ENCODE data around the gene CD55. TPM values are rescaled to one million over a fixed set of nuclear protein-coding genes. Genes with fewer than 3 reads are reported as not detected.

CD55 gene
- total and polyA plus RNA-seq, 2 of the 13 experiments (the other 11 are each of a cell fraction or from before 2014, with no cell fraction given) = 6.0 to 56.0 TPM

DNA sequence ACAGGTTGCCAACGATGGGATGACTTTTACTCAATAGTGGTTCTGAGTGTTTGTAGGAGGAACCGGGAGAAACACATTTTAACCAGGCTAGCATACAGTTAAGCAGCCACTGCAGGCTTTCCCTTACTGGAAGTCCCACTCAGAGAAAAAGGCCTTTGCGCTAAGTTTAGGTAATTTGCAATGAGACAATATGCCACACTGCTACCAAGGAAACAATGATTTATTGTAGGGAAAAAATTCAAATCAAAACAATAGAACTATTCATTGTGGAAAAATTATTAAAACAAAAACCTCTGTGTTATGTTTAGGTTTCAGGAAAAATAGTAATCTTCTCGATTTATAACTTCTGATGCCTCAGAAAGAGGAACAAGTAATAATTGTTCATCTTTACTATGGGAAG is 81.3 kb downstream of the CD55 start:
- Histone ChIP-seq H2AFZ (ENCODE audit: low read length) (no peak overlapping the region), H3K27ac (ENCODE audit: extremely low read length, insufficient read depth, low read length) (no peak overlapping the region), H3K9me3 (ENCODE audit: low read length) (no peaks in the 10 kb centered on the region), H3K4me2 (ENCODE audit: low read depth, low read length) (no peak overlapping the region), H3K4me3 (replicated peaks in 1 of 3; ENCODE audit: insufficient read depth in 1 of 3, low read depth in 2 of 3, low read length in 3 of 3) (no peak overlapping the region), H3K36me3 (replicated peaks in 1 of 2; ENCODE audit: control insufficient read depth in 1 of 2, insufficient read depth in 2 of 2, low read length in 2 of 2) (no peaks in the 10 kb centered on the region), H3K4me1 (ENCODE audit: insufficient read depth, low read length) (no peaks in the 10 kb centered on the region), H3K79me2 (ENCODE audit: insufficient read depth, low read length) (no peaks in the 10 kb centered on the region), H3K9ac (ENCODE audit: insufficient read depth, low read depth, low read length) (no peak overlapping the region), H4K20me1 (ENCODE audit: insufficient read depth, low read length) (no peaks in the 10 kb centered on the region), H3K27me3 (ENCODE audit: control insufficient read depth in 1 of 2, insufficient read depth in 2 of 2, low read length in 2 of 2) (no peaks in the 10 kb centered on the region)
- WGBS (ENCODE audit: low lambda C conversion rate) = 12% methylated on average over 4 of the region's 4 CpGs
- in situ Hi-C loops (cut with HindIII; ENCODE audit: extremely low pct_ligation_motif_present, low pct_unique_long_range_greater_than_20kb) = no loop called here
- FAIRE-seq = no peak
- BruUV-seq (replicated peaks) = no TSS peak
- no peak for ATAC-seq
- intact Hi-C loops (cut with micrococcal nuclease; ENCODE audit: unreplicated experiment) = no loop called here
- no peak for DNase-seq (ENCODE audit: low spot score)
- TF ChIP-seq MED1 (CRISPR knock-in tag; IDR thresholded peaks at IDR 0.05) (no peak), HNRNPH1 (optimal IDR thresholded peaks at IDR 0.05; ENCODE audit: low read depth, low read length) (no peak), MED8 (CRISPR knock-in tag; IDR thresholded peaks at IDR 0.05; ENCODE audit: insufficient replicate concordance) (no peak), ZNF256 (CRISPR knock-in tag; conservative IDR thresholded peaks at IDR 0.05) (no peak), ZNF317 (CRISPR knock-in tag; IDR thresholded peaks at IDR 0.05) (no peak), ZNF747 (CRISPR knock-in tag; IDR thresholded peaks at IDR 0.05; ENCODE audit: borderline replicate concordance) (no peak), THAP7 (CRISPR knock-in tag; IDR thresholded peaks at IDR 0.05) (no peak), ZNF234 (CRISPR knock-in tag; conservative IDR thresholded peaks at IDR 0.05) (no peak), ZMYM3 (CRISPR knock-in tag; IDR thresholded peaks at IDR 0.05) (no peak), ZEB1 (IDR thresholded peaks at IDR 0.05; ENCODE audit: insufficient replicate concordance, low read depth) (no peak), HOXA9 (CRISPR knock-in tag; IDR thresholded peaks at IDR 0.05; ENCODE audit: borderline replicate concordance) (no peak), FIP1L1 (IDR thresholded peaks at IDR 0.05; ENCODE audit: borderline replicate concordance, insufficient read depth, low read depth, low read length) (no peak)
- TF ChIP-seq, protein P1, sequence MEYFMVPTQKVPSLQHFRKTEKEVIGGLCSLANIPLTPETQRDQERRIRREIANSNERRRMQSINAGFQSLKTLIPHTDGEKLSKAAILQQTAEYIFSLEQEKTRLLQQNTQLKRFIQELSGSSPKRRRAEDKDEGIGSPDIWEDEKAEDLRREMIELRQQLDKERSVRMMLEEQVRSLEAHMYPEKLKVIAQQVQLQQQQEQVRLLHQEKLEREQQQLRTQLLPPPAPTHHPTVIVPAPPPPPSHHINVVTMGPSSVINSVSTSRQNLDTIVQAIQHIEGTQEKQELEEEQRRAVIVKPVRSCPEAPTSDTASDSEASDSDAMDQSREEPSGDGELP (IDR thresholded peaks at IDR 0.05; ENCODE audit: borderline replicate concordance, low read depth) = no peak
- TF ChIP-seq, protein P2, sequence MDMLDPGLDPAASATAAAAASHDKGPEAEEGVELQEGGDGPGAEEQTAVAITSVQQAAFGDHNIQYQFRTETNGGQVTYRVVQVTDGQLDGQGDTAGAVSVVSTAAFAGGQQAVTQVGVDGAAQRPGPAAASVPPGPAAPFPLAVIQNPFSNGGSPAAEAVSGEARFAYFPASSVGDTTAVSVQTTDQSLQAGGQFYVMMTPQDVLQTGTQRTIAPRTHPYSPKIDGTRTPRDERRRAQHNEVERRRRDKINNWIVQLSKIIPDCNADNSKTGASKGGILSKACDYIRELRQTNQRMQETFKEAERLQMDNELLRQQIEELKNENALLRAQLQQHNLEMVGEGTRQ (IDR thresholded peaks at IDR 0.05; ENCODE audit: low read depth, low read length) = no peak
- TF ChIP-seq, protein P2 (CRISPR knock-in tag; IDR thresholded peaks at IDR 0.05; ENCODE audit: borderline replicate concordance) = no peak
- ChIA-PET POLR2A (no interaction called here), CTCF (ENCODE audit: low intra/inter-chr PET ratio, low total read pairs) (no interaction called here)
